ENCODE results near the gene ARHGDIA. TPM values are rescaled to one million over a fixed set of nuclear protein-coding genes. Genes with fewer than 3 reads are reported as not detected.

Gene ARHGDIA
- total RNA-seq, 5 donors from 2014 or later (not counting 1 experiment from before 2014, with no cell fraction given), result 473 to 577 (median 504) TPM

- no peaks in the 10 kb centered on the region for H3K27me3 Mint-ChIP-seq
- H3K4me3 ChIP-seq (ENCODE audit: control insufficient read depth in 1 of 2, extremely low read depth in 1 of 2, low read length in 1 of 2), result no peak overlapping the region
- CTCF ChIA-PET, result interaction anchor here in 1 of 2 donors (0.6 kb wide), 1 partner anchor 126 kb away, joined by 3 read pairs; no protein-coding TSS in a partner anchor
- POLR2A ChIA-PET, result interaction anchor here in 1 of 2 donors (0.6 kb wide), 1 partner anchor 313 kb away, joined by 5 read pairs; no protein-coding TSS in a partner anchor
- H3K27ac Mint-ChIP-seq, result no peak overlapping the region
- 80% methylated on average over 15 of the region's 20 CpGs for WGBS (ENCODE audit: insufficient coverage)
- H3K9me3 Mint-ChIP-seq, result no peaks in the 10 kb centered on the region
- H3K4me3 Mint-ChIP-seq, result no peak overlapping the region
- peaks cover 2 to 15% of the 10 kb centered on the region in 2 experiments for H3K27me3 ChIP-seq (replicated peaks in 1 of 2; ENCODE audit: control insufficient read depth in 2 of 2, extremely low read depth in 1 of 2, insufficient read depth in 2 of 2, low read length in 1 of 2)
- peaks cover 7% of the 10 kb centered on the region for H3K36me3 Mint-ChIP-seq
- no peak for DNase-seq
- H3K27ac ChIP-seq (ENCODE audit: low read length), result no peak overlapping the region
- peaks cover 0 to 5% (median 5%) of the 10 kb centered on the region in 3 donors for H3K4me1 Mint-ChIP-seq
- H3K4me1 ChIP-seq (ENCODE audit: control insufficient read depth in 1 of 2, extremely low read depth in 1 of 2, insufficient read depth in 2 of 2, low read length in 2 of 2), result no peaks in the 10 kb centered on the region
- ATAC-seq (replicated peaks in 1 of 4), result peak in 1 of 4 experiments; percentile 18
- H3K9me3 ChIP-seq, result no peaks in the 10 kb centered on the region
- peaks cover 16 to 19% of the 10 kb centered on the region in 2 donors for H3K36me3 ChIP-seq (ENCODE audit: control insufficient read depth in 2 of 2, extremely low read depth in 1 of 2, insufficient read depth in 1 of 2, low read length in 1 of 2)
These were observed 49.4 kb downstream of the ARHGDIA start for GRCh38 chr17:81821603-81822311.

GRCh38 chr17:81821147-81821546 lies 50.0 kb downstream of the ARHGDIA start:
- Histone ChIP-seq H3K9me3 (no peaks in the 10 kb centered on the region), H3K27me3 (replicated peaks in 1 of 2; ENCODE audit: control insufficient read depth in 2 of 2, extremely low read depth in 1 of 2, insufficient read depth in 2 of 2, low read length in 1 of 2) (peaks cover 2 to 15% of the 10 kb centered on the region in 2 experiments), H3K4me3 (ENCODE audit: control insufficient read depth in 1 of 2, extremely low read depth in 1 of 2, low read length in 1 of 2) (no peak overlapping the region), H3K36me3 (ENCODE audit: control insufficient read depth in 2 of 2, extremely low read depth in 1 of 2, insufficient read depth in 1 of 2, low read length in 1 of 2) (peaks cover 16 to 19% of the 10 kb centered on the region in 2 donors), H3K27ac (ENCODE audit: low read length) (no peak overlapping the region), H3K4me1 (ENCODE audit: control insufficient read depth in 1 of 2, extremely low read depth in 1 of 2, insufficient read depth in 2 of 2, low read length in 2 of 2) (no peaks in the 10 kb centered on the region)
- ChIA-PET POLR2A (interaction anchor here in 1 of 2 donors (0.6 kb wide), 1 partner anchor 313 kb away, joined by 5 read pairs; no protein-coding TSS in a partner anchor), CTCF (no interaction called here)
- WGBS (ENCODE audit: insufficient coverage), result 83% methylated on average over 8 of the region's 8 CpGs
- ATAC-seq (replicated peaks in 1 of 4) (no peak), DNase-seq (no peak)
- no peak overlapping the region for H3K4me3 Mint-ChIP-seq
- peaks cover 6% of the 10 kb centered on the region for H3K36me3 Mint-ChIP-seq
- H3K9me3 Mint-ChIP-seq, result no peaks in the 10 kb centered on the region
- H3K4me1 Mint-ChIP-seq, result peaks cover 0 to 4% (median 3%) of the 10 kb centered on the region in 3 donors
- no peak overlapping the region for H3K27ac Mint-ChIP-seq
- peaks cover 0 to 2% of the 10 kb centered on the region in 2 donors for H3K27me3 Mint-ChIP-seq

GRCh38 chr17:81819708-81820107 lies 51.4 kb downstream of the ARHGDIA start:
- 55% methylated on average over 4 of the region's 13 CpGs for WGBS (ENCODE audit: insufficient coverage)
- Mint-ChIP-seq H3K27me3 (peaks cover 0 to 3% of the 10 kb centered on the region in 2 donors), H3K4me1 (peaks cover 0 to 2% (median 0%) of the 10 kb centered on the region in 3 donors), H3K36me3 (peaks cover 3% of the 10 kb centered on the region), H3K9me3 (no peaks in the 10 kb centered on the region), H3K27ac (no peak overlapping the region), H3K4me3 (no peak overlapping the region)
- Histone ChIP-seq H3K27ac (ENCODE audit: low read length) (no peak overlapping the region), H3K4me1 (ENCODE audit: control insufficient read depth in 1 of 2, extremely low read depth in 1 of 2, insufficient read depth in 2 of 2, low read length in 2 of 2) (no peaks in the 10 kb centered on the region), H3K27me3 (replicated peaks in 1 of 2; ENCODE audit: control insufficient read depth in 2 of 2, extremely low read depth in 1 of 2, insufficient read depth in 2 of 2, low read length in 1 of 2) (peaks cover 2 to 25% of the 10 kb centered on the region in 2 experiments), H3K36me3 (ENCODE audit: control insufficient read depth in 2 of 2, extremely low read depth in 1 of 2, insufficient read depth in 1 of 2, low read length in 1 of 2) (peaks cover 12 to 19% of the 10 kb centered on the region in 2 donors), H3K4me3 (ENCODE audit: control insufficient read depth in 1 of 2, extremely low read depth in 1 of 2, low read length in 1 of 2) (no peak overlapping the region), H3K9me3 (no peaks in the 10 kb centered on the region)
- DNase-seq (no peak), ATAC-seq (replicated peaks in 1 of 4) (no peak)
- POLR2A ChIA-PET, result no interaction called here
- CTCF ChIA-PET, result no interaction called here

- peaks cover 0 to 2% (median 0%) of the 10 kb centered on the region in 3 donors for H3K4me1 Mint-ChIP-seq
These were observed 53.4 kb downstream of the ARHGDIA start for GRCh38 chr17:81817758-81818147.

More at GRCh38 chr17:81817758-81818147, 53.4 kb downstream of the ARHGDIA start:
- POLR2A ChIA-PET, result no interaction called here
- CTCF ChIA-PET, result no interaction called here
- H3K27me3 ChIP-seq (replicated peaks in 1 of 2; ENCODE audit: control insufficient read depth in 2 of 2, extremely low read depth in 1 of 2, insufficient read depth in 2 of 2, low read length in 1 of 2), result peaks cover 2 to 32% of the 10 kb centered on the region in 2 experiments
- no peak overlapping the region for H3K4me3 ChIP-seq (ENCODE audit: control insufficient read depth in 1 of 2, extremely low read depth in 1 of 2, low read length in 1 of 2)
- no peak for ATAC-seq (replicated peaks in 1 of 4)
- Mint-ChIP-seq H3K27ac (no peak overlapping the region), H3K27me3 (peaks cover 0 to 3% of the 10 kb centered on the region in 2 donors), H3K36me3 (peaks cover 3% of the 10 kb centered on the region), H3K9me3 (no peaks in the 10 kb centered on the region), H3K4me3 (no peak overlapping the region)
- WGBS (ENCODE audit: insufficient coverage), result 60% methylated on average over 4 of the region's 7 CpGs
- no peak overlapping the region for H3K27ac ChIP-seq (ENCODE audit: low read length)
- H3K9me3 ChIP-seq, result no peaks in the 10 kb centered on the region
- DNase-seq, result no peak
- peaks cover 0 to 11% of the 10 kb centered on the region in 2 donors for H3K36me3 ChIP-seq (ENCODE audit: control insufficient read depth in 2 of 2, extremely low read depth in 1 of 2, insufficient read depth in 1 of 2, low read length in 1 of 2)
- H3K4me1 ChIP-seq (ENCODE audit: control insufficient read depth in 1 of 2, extremely low read depth in 1 of 2, insufficient read depth in 2 of 2, low read length in 2 of 2), result no peaks in the 10 kb centered on the region

Other genes starting within 250 kb of the ARHGDIA start
- gene NPLOC4, start 234.2 kb downstream of the ARHGDIA start, total RNA-seq, result 10 to 100 TPM; 79.0 to 96.1 (median 87.2) TPM
- gene TSPAN10, start 234.1 kb downstream of the ARHGDIA start, total RNA-seq, result 1 to 10 TPM in 2 of 5 donors, under 1 TPM in 3; 0.58 to 1.5 (median 0.66) TPM
- gene PDE6G, start 214.8 kb downstream of the ARHGDIA start, total RNA-seq, result 1 to 10 TPM in 4 of 5 donors, under 1 TPM in 1; 0.33 to 4.6 (median 1.8) TPM
- gene OXLD1, start 204.7 kb downstream of the ARHGDIA start, total RNA-seq, result 10 to 100 TPM; 34.1 to 93.3 (median 68.1) TPM
- 10 to 100 TPM; 15.9 to 33.9 (median 30.0) TPM for gene CCDC137, start 204.6 kb downstream of the ARHGDIA start, total RNA-seq
- gene ARL16, start 187.5 kb downstream of the ARHGDIA start, total RNA-seq, result 10 to 100 TPM; 30.9 to 51.0 (median 39.3) TPM
- gene HGS, start 187.3 kb downstream of the ARHGDIA start, total RNA-seq, result 100 to 1,000 TPM; 114 to 205 (median 181) TPM
- 10 to 100 TPM; 18.5 to 33.5 (median 31.4) TPM for gene MRPL12, start 168.0 kb downstream of the ARHGDIA start, total RNA-seq
- 1 to 10 TPM; 3.3 to 8.3 (median 7.4) TPM for gene SLC25A10, start 159.1 kb downstream of the ARHGDIA start, total RNA-seq
- under 1 TPM in 1 of 5 donors, not detected in 4; 0.13 TPM for gene GCGR, start 67.2 kb downstream of the ARHGDIA start, total RNA-seq
- 10 to 100 TPM; 46.4 to 92.4 (median 77.1) TPM for gene MCRIP1, start 38.0 kb downstream of the ARHGDIA start, total RNA-seq
- not detected for gene PPP1R27, start 36.3 kb downstream of the ARHGDIA start, total RNA-seq
- 100 to 1,000 TPM; 228 to 324 (median 269) TPM for gene P4HB, start 10.8 kb downstream of the ARHGDIA start, total RNA-seq
- 10 to 100 TPM; 58.2 to 82.9 (median 63.4) TPM for gene ALYREF, start 20.2 kb upstream of the ARHGDIA start, total RNA-seq
- gene ANAPC11, start 20.4 kb upstream of the ARHGDIA start, total RNA-seq, result 10 to 100 TPM; 37.6 to 61.3 (median 51.1) TPM
- under 1 TPM; 0.16 to 0.51 (median 0.41) TPM for gene NPB, start 30.9 kb upstream of the ARHGDIA start, total RNA-seq
- gene PCYT2, start 40.1 kb upstream of the ARHGDIA start, total RNA-seq, result 10 to 100 TPM; 24.5 to 55.2 (median 48.2) TPM
- gene SIRT7, start 46.8 kb upstream of the ARHGDIA start, total RNA-seq, result 10 to 100 TPM; 54.3 to 96.2 (median 77.4) TPM
- 10 to 100 TPM; 10.6 to 24.8 (median 18.8) TPM for gene MAFG, start 56.4 kb upstream of the ARHGDIA start, total RNA-seq
- 10 to 100 TPM in 2 of 5 donors, 1 to 10 TPM in 2, under 1 TPM in 1; 0.93 to 15.4 (median 8.2) TPM for gene PYCR1, start 66.0 kb upstream of the ARHGDIA start, total RNA-seq
- gene MYADML2, start 75.9 kb upstream of the ARHGDIA start, total RNA-seq, result not detected
- under 1 TPM in 3 of 5 donors, not detected in 2; 0.13 to 0.33 (median 0.29) TPM for gene NOTUM, start 89.8 kb upstream of the ARHGDIA start, total RNA-seq
- 10 to 100 TPM; 34.6 to 49.7 (median 44.9) TPM for gene ASPSCR1, start 106.3 kb upstream of the ARHGDIA start, total RNA-seq
- gene CENPX, start 151.5 kb upstream of the ARHGDIA start, total RNA-seq, result 10 to 100 TPM; 26.7 to 47.8 (median 43.7) TPM
- gene LRRC45, start 152.0 kb upstream of the ARHGDIA start, total RNA-seq, result 10 to 100 TPM; 13.3 to 28.5 (median 22.3) TPM
- 1 to 10 TPM; 1.1 to 5.4 (median 3.6) TPM for gene RAC3, start 160.3 kb upstream of the ARHGDIA start, total RNA-seq
- gene DCXR, start 166.4 kb upstream of the ARHGDIA start, total RNA-seq, result 100 to 1,000 TPM in 1 of 5 donors, 10 to 100 TPM in 4; 70.4 to 111 (median 96.1) TPM
- gene RFNG, start 180.5 kb upstream of the ARHGDIA start, total RNA-seq, result 10 to 100 TPM; 31.5 to 38.6 (median 35.2) TPM
- 100 to 1,000 TPM in 2 of 5 donors, 10 to 100 TPM in 3; 75.3 to 117 (median 98.0) TPM for gene GPS1, start 180.6 kb upstream of the ARHGDIA start, total RNA-seq
- 100 to 1,000 TPM; 137 to 186 (median 177) TPM for gene DUS1L, start 194.5 kb upstream of the ARHGDIA start, total RNA-seq
- gene FASN, start 226.9 kb upstream of the ARHGDIA start, total RNA-seq, result 100 to 1,000 TPM in 2 of 5 donors, 10 to 100 TPM in 3; 48.2 to 144 (median 52.5) TPM

Measured in T-cell (primary cell).